Liver (tissue), 3 donors: ENCODE measurements around the gene SLC43A3.

ENCODE experiments used
- GABPA ChIP-seq, 2 donors: IDR thresholded peaks in 1 of 2; conservative IDR thresholded peaks in 1 of 2; 2 replicates each; pipeline ENCODE4 v1.6.1; 2016; ENCODE audit warnings: antibody characterized with exemption in 2 of 2, mild to moderate bottlenecking in 1 of 2, moderate library complexity in 1 of 2
- RAD21 ChIP-seq, 2 donors: IDR thresholded peaks; 2 replicates each; pipeline ENCODE4 v1.6.1; 2016; ENCODE audit warnings: antibody characterized with exemption in 2 of 2, mild to moderate bottlenecking in 2 of 2
- RXRA ChIP-seq, 2 donors: IDR thresholded peaks; 2 replicates each; pipeline ENCODE4 v1.6.1; 2017 to 2018; ENCODE audit warnings: antibody characterized with exemption in 2 of 2, mild to moderate bottlenecking in 1 of 2
- TF ChIP-seq, protein P1 (sequence below): fragments of 150-350 bp; IDR thresholded peaks from 2 replicates; pipeline ENCODE4 v1.5.1; 2017; ENCODE audit warnings: improper control_type of control experiment, low read depth, low read length; ENCODE audit not compliant: missing input control
- TF ChIP-seq, protein P2 (sequence below): IDR thresholded peaks from 2 replicates; pipeline ENCODE4 v1.6.1; 2016; ENCODE audit warnings: antibody characterized with exemption, mild to moderate bottlenecking
- donor health status: healthy.
- donor health status: healthy.

DNA sequence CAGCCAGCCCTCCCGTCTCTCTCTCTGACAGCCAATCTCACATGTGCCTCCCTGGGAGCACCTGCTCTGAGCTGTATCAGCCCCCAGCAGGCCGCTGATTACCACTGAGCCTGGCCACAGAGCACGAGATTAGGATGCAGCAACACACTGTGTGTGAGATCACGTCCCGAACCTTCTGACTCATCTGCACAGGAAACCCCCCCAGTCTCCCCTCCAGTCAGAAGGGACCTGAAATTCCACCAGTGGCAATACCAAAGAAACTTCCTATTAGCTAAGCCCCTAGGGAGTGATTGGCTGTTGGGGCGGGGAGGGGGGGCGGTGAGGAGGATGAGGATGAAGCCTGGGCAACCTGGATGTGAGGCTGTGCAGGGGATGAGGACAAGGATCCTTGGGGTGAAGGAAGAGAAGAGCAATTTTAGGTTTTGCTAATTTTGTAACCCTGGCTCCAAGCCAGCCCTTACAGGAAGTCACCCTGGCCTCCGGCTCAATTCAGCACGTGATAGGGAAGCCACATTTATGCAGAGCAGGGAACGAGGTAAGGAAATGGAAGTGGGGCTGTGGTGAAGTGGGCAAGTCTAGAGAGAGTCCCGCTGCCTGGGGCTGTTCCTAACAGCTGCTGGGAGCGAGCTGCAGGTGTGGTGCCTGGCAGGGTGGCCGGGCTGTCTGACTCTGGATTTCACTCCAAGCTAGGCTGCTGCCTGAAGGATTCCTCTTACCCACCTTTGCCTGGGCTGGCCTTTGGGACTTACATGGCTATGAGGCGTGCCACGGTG, 1.9 kb downstream of the SLC43A3 start:
- TF ChIP-seq, protein P1, sequence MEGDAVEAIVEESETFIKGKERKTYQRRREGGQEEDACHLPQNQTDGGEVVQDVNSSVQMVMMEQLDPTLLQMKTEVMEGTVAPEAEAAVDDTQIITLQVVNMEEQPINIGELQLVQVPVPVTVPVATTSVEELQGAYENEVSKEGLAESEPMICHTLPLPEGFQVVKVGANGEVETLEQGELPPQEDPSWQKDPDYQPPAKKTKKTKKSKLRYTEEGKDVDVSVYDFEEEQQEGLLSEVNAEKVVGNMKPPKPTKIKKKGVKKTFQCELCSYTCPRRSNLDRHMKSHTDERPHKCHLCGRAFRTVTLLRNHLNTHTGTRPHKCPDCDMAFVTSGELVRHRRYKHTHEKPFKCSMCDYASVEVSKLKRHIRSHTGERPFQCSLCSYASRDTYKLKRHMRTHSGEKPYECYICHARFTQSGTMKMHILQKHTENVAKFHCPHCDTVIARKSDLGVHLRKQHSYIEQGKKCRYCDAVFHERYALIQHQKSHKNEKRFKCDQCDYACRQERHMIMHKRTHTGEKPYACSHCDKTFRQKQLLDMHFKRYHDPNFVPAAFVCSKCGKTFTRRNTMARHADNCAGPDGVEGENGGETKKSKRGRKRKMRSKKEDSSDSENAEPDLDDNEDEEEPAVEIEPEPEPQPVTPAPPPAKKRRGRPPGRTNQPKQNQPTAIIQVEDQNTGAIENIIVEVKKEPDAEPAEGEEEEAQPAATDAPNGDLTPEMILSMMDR, result no peak
- TF ChIP-seq RAD21 (IDR thresholded peaks at IDR 0.05), result no peak
- TF ChIP-seq GABPA (IDR thresholded peaks at IDR 0.05 in 1 of 2, conservative IDR thresholded peaks at IDR 0.05 in 1 of 2), result peak; percentile 16 to 47
- TF ChIP-seq, protein P2, sequence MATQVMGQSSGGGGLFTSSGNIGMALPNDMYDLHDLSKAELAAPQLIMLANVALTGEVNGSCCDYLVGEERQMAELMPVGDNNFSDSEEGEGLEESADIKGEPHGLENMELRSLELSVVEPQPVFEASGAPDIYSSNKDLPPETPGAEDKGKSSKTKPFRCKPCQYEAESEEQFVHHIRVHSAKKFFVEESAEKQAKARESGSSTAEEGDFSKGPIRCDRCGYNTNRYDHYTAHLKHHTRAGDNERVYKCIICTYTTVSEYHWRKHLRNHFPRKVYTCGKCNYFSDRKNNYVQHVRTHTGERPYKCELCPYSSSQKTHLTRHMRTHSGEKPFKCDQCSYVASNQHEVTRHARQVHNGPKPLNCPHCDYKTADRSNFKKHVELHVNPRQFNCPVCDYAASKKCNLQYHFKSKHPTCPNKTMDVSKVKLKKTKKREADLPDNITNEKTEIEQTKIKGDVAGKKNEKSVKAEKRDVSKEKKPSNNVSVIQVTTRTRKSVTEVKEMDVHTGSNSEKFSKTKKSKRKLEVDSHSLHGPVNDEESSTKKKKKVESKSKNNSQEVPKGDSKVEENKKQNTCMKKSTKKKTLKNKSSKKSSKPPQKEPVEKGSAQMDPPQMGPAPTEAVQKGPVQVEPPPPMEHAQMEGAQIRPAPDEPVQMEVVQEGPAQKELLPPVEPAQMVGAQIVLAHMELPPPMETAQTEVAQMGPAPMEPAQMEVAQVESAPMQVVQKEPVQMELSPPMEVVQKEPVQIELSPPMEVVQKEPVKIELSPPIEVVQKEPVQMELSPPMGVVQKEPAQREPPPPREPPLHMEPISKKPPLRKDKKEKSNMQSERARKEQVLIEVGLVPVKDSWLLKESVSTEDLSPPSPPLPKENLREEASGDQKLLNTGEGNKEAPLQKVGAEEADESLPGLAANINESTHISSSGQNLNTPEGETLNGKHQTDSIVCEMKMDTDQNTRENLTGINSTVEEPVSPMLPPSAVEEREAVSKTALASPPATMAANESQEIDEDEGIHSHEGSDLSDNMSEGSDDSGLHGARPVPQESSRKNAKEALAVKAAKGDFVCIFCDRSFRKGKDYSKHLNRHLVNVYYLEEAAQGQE, result no peak
- no peak for TF ChIP-seq RXRA (IDR thresholded peaks at IDR 0.05)
